ENCODE results near the gene PRRT2.
"Not testable (repeated sequence)": the region's sequence is repeated elsewhere in the genome, so short reads cannot be mapped to it uniquely, and the experiment has no call there.

PRRT2 gene

DNA sequence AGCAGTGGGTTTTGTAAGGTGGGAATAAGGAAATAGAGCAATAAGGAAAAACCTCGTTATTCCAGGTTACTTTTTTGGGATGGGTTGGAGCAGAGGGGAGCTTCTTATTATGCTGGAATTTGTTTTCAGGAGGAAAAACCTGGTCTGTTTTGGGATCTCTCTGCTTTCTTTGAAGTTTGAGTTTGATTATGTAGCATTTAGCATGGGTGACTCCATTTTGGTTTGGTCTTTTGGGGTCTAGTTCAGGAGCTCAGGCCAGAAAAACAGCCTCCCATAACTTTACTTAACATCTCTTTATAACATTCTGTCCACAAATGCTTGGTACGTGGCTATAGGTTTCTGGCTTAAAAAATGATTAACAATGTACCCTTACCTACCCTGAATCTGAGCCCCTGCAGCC, 42.5 kb upstream of the PRRT2 start:
- Histone ChIP-seq H3K27ac (no peak overlapping the region), H3K9me3 (ENCODE audit: severe bottlenecking) (no peaks in the 10 kb centered on the region), H3K4me3 (ENCODE audit: low read depth, low read length) (no peak overlapping the region), H3K36me3 (no peaks in the 10 kb centered on the region), H3K27me3 (ENCODE audit: insufficient read depth, low read depth, severe bottlenecking) (no peaks in the 10 kb centered on the region)
- no peak for DNase-seq
- no peak for TF ChIP-seq CTCF (IDR thresholded peaks at IDR 0.05; ENCODE audit: low read depth, low read length)

DNA sequence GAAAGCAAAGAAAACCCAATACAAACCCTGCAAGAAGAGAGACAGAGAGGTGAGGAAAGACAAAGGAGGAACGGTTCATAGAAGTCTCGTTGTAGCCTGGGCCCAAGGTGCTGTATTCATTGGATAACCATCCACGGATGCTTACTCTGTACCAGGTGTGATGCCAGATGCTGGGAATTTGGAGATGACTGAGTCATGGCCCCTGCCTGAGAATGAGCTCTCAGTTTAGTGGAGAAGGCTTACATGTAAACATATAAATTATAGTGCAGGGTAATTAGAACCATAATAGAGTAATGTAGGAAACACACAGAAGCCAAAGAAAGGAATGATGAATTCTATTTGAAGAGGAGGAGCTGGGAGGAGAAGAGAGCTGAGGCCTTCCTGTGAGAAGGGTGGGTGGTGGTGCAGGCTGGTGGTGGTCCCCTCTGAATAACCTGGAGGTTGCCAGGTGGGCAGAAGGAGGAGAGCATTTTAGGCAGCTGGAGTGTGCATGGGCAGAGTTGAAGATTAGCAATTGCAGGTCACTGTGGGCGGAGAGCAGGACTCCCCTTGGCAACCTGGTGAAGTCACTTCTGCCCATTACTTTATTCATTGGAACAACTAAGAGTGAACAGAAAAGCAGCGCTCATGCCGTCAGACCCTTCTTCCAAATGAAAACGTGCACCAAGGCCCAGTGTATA, 41.6 kb upstream of the PRRT2 start:
- H3K9me3 ChIP-seq (ENCODE audit: severe bottlenecking), result no peaks in the 10 kb centered on the region
- TF ChIP-seq CTCF (IDR thresholded peaks at IDR 0.05; ENCODE audit: low read depth, low read length), result no peak
- no peak overlapping the region for H3K27ac ChIP-seq
- DNase-seq, result no peak
- no peaks in the 10 kb centered on the region for H3K36me3 ChIP-seq
- H3K27me3 ChIP-seq (ENCODE audit: insufficient read depth, low read depth, severe bottlenecking), result no peaks in the 10 kb centered on the region
- H3K4me3 ChIP-seq (ENCODE audit: low read depth, low read length), result no peak overlapping the region

DNA sequence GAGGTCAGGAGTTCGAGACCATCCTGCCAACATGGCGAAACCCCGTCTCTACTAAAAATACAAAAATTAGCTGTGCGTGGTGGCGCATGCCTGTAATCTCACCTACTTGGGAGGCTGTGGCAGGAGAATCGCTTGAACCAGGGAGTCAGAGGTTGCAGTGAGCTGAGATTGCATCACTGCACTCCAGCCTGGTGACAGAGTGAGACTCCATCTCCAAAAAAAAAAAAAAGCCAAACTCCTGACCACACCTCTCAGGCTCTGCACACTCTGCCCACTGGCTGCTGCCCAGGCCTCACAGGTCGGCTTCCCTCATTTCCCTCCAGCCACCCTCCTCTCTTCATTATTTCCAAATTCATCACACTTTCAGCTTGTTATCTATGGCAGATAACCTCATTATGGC, 39.7 kb upstream of the PRRT2 start:
- H3K36me3 ChIP-seq; H3K27me3 ChIP-seq (ENCODE audit: insufficient read depth, low read depth, severe bottlenecking); H3K4me3 ChIP-seq (ENCODE audit: low read depth, low read length); H3K9me3 ChIP-seq (ENCODE audit: severe bottlenecking); H3K27ac ChIP-seq; DNase-seq: not testable (repeated sequence)

- DNase-seq, result no peak
- Histone ChIP-seq H3K27me3 (ENCODE audit: insufficient read depth, low read depth, severe bottlenecking) (no peaks in the 10 kb centered on the region), H3K27ac (no peak overlapping the region), H3K9me3 (ENCODE audit: severe bottlenecking) (no peaks in the 10 kb centered on the region), H3K36me3 (no peaks in the 10 kb centered on the region), H3K4me3 (ENCODE audit: low read depth, low read length) (no peak overlapping the region)
- TF ChIP-seq CTCF (IDR thresholded peaks at IDR 0.05; ENCODE audit: low read depth, low read length), result no peak
These were observed 37.3 kb upstream of the PRRT2 start for GRCh38 chr16:29774730-29775129.

- no peaks in the 10 kb centered on the region for H3K9me3 ChIP-seq (ENCODE audit: severe bottlenecking)
- H3K27me3 ChIP-seq (ENCODE audit: insufficient read depth, low read depth, severe bottlenecking), result no peaks in the 10 kb centered on the region
- no peak for TF ChIP-seq CTCF (IDR thresholded peaks at IDR 0.05; ENCODE audit: low read depth, low read length)
- peak; percentile 29 for DNase-seq
- H3K27ac ChIP-seq, result no peak overlapping the region
- no peaks in the 10 kb centered on the region for H3K36me3 ChIP-seq
- H3K4me3 ChIP-seq (ENCODE audit: low read depth, low read length), result no peak overlapping the region
These were observed 36.1 kb upstream of the PRRT2 start for GRCh38 chr16:29775742-29776408.

DNA sequence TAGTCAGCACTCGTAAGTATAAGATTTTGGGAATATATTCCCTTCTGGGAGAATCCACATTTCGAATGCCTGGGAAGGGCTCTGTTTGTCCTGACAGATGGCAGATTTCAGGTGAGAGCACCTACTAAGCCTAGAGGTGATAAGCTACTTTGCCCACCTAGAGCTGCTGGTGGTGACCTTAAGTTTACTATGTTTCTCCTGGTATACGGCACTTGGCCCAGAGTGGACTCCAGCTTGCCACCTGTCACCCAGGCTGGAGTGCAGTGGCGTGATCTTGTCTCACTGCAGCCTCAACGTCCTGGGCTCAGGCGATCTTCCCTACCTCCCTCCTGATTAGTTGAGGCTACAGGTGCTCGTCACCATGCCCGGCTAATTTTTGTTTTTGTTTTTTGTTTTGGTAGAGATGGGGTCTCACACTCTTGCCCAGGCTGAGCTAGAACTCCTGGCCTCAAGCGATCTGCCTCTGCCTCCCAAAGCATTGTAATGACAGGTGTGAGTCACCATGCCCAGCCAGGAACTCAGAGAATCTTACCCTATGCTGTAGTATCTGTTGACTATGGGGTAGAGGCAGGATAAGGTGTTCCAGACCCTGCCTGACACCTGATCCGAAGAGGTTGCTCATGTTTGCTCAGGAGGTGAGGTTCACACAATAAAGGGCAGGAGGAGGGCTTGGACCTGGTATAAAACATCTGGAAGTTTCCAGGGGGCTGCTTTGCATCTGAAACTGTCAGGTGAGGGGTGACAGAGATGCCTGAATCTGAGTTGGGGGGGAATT, 34.2 kb upstream of the PRRT2 start, which contains the start of gene ZG16:
ZG16 (plus strand) TSS at position 681 of the 775 bp plus-strand sequence. CDS start 1,011 bp downstream, outside the sequence.
- no peaks in the 10 kb centered on the region for H3K36me3 ChIP-seq
- TF ChIP-seq CTCF (IDR thresholded peaks at IDR 0.05; ENCODE audit: low read depth, low read length), result no peak
- peak; percentile 50 for DNase-seq
- H3K27ac ChIP-seq, result peak within 1 kb of the TSS; percentile 72
- no peak within 1 kb of the TSS for H3K4me3 ChIP-seq (ENCODE audit: low read depth, low read length)
- no peaks in the 10 kb centered on the region for H3K9me3 ChIP-seq (ENCODE audit: severe bottlenecking)
- no peaks in the 10 kb centered on the region for H3K27me3 ChIP-seq (ENCODE audit: insufficient read depth, low read depth, severe bottlenecking)
